GM06990 (cell line): ENCODE measurements around the gene SNX30.

Source experiments
- DNase-seq: peaks from one replicate; pipeline ENCODE4 v3.0.0-alpha.2; 2011; ENCODE audit not compliant: insufficient read length; ENCODE audit errors: extremely low read depth
- H3K27me3 ChIP-seq: replicated peaks from 2 replicates; pipeline ENCODE4 v1.6.0; 2011; ENCODE audit warnings: low read length; ENCODE audit not compliant: control insufficient read depth, insufficient read depth
- H3K36me3 ChIP-seq: 2 replicates; pipeline ENCODE4 v1.5.1; 2011; ENCODE audit warnings: low read length; ENCODE audit not compliant: control insufficient read depth, insufficient read depth
- H3K4me3 ChIP-seq: replicated peaks from 2 replicates; pipeline ENCODE4 v1.5.1; 2011; ENCODE audit warnings: low read depth, mild to moderate bottlenecking, control low read depth, low read length
- CTCF ChIP-seq: IDR thresholded peaks from 2 replicates; pipeline ENCODE4 v1.5.1; 2011; ENCODE audit warnings: low read length, control low read depth, mild to moderate bottlenecking, inconsistent platforms; ENCODE audit not compliant: insufficient read depth, poor library complexity, severe bottlenecking

Gene SNX30

DNA sequence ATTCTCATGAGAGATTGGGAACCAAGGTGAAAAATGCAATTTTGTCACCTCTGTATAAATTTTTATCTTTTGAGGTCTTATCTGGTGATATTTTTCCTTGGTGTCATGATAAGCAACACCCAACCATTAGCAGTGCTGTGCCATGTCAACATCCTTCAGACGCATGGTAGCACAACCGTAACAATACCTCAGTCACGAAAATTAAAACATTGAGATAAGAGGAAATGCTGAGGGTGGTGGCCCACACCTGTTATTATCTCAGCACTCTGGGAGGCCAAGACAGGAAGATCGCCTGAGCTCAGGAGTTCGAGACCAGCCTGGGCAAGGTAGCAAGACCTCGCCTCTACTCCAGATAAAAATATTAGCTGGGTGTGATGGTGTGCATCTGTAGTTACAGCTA is 107.4 kb downstream of the SNX30 start:
- no peak overlapping the region for H3K4me3 ChIP-seq

DNA sequence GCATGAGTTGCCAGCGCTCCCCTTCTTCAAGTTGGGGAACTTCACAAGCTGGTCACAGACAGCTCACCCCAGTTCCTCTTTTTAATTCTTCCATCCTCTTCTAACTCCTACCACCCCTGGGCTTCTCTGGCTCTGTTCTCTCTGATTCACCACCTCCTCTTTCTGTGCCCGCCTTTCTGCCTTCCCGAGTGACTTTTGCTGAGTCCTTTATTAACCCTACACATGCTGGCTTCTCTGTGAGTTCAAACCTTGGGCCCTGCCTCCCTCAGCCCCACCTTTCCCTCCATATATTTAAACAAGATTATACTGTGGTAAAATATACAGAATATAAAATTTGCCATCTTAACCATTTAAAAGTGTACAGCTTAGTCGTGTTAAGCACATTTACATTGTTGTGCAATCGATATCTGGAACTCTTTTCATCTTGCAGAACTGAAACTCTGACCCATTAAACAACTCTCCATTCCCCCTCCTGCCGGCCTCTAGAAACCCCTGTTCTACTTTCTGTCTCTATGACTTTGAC is 108.1 kb downstream of the SNX30 start:
- no peak overlapping the region for H3K4me3 ChIP-seq
- peak; percentile 28 for DNase-seq
- peak; percentile 19 for TF ChIP-seq CTCF

More for the DNA sequence above, 107.4 kb downstream of the SNX30 start:
- TF ChIP-seq CTCF = no peak
- H3K36me3 ChIP-seq = no peaks in the 10 kb centered on the region; the same call in 1 of the 2 replicates
- no peaks in the 10 kb centered on the region for H3K27me3 ChIP-seq
- no peak for DNase-seq

DNA sequence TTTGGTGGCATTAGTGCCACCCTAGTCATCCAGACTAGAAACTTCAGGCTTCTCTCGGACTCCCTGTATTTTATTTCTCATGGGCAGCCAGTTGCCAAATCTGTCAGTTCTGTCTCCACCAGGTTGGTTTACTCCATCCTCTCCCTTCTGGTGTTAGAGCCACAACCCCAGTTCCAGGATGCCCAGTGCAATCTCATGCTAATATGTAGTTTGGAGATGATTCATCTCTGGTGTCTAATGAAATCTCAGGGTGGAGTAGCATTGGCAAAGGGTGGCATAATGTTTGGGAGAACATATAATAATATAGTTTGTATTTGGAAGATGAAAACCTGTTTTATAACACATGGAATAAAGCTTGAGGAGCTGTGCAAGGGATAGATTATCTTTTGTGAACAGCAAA is 109.9 kb downstream of the SNX30 start:
- no peak for DNase-seq
- H3K27me3 ChIP-seq = no peaks in the 10 kb centered on the region
- TF ChIP-seq CTCF = no peak
- no peak overlapping the region for H3K4me3 ChIP-seq
- H3K36me3 ChIP-seq = no peaks in the 10 kb centered on the region

More for the DNA sequence above, 108.1 kb downstream of the SNX30 start:
- Histone ChIP-seq H3K36me3 (no peaks in the 10 kb centered on the region), H3K27me3 (no peaks in the 10 kb centered on the region)

DNA sequence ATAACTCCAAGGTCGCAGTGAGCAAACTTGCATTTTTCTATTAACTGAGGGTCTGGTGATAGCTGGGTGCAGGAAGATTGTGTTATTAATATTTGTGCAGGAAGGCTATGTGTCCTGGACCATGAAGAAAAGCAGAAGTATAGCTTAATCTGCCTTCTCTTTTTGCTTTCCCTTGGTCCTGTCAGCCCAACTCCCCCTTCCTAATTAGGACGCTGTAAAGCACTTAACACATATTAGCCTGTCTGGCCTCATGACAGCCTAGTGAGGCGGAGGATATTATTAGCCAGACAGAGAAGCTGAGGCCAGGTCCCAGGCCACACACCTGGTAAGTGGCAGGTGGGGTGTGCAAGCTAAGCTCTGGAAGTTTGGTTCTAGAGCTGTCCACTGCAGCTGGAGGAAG is 110.6 kb downstream of the SNX30 start:
- Histone ChIP-seq H3K4me3 (no peak overlapping the region), H3K27me3 (no peaks in the 10 kb centered on the region), H3K36me3 (no peaks in the 10 kb centered on the region)
- DNase-seq = no peak
- no peak for TF ChIP-seq CTCF

GRCh38 chr9:112861638-112862555 is 111.3 kb downstream of the SNX30 start:
- no peaks in the 10 kb centered on the region for H3K36me3 ChIP-seq
- no peak overlapping the region for H3K4me3 ChIP-seq
- no peak for TF ChIP-seq CTCF
- H3K27me3 ChIP-seq = no peaks in the 10 kb centered on the region
- no peak for DNase-seq
